Lower leg skin (tissue), 4 donors: ENCODE data around the gene B9D1. TPM values are rescaled to one million over a fixed set of nuclear protein-coding genes. Genes with fewer than 3 reads are reported as not detected.

Source experiments
- DNase-seq, 2 donors: peaks; one replicate each; pipeline ENCODE4 v3.0.0-alpha.2; 2019; ENCODE audit warnings: low spot score in 2 of 2
- H3K4me3 ChIP-seq: fragments of 200-600 bp; sonication (generic); 2 replicates; pipeline ENCODE4 v1.5.1; 2017; ENCODE audit warnings: mild to moderate bottlenecking, low read depth; ENCODE audit not compliant: poor library complexity, severe bottlenecking
- CTCF ChIP-seq, 3 donors: fragments of 450-650 bp; IDR thresholded peaks; one replicate each; pipeline ENCODE4 v1.5.1; 2016; ENCODE audit warnings: antibody characterized with exemption in 3 of 3, mild to moderate bottlenecking in 3 of 3, moderate library complexity in 2 of 3
- POLR2A ChIP-seq, 2 donors: fragments of 450-650 bp; IDR thresholded peaks; one replicate each; pipeline ENCODE4 v1.6.1; 2016 to 2017; ENCODE audit warnings: antibody characterized with exemption in 2 of 2, mild to moderate bottlenecking in 1 of 2, moderate library complexity in 1 of 2
- WGBS, 2 donors: methylation state at CpG; one replicate each; pipeline ENCODE4 v1.1.5; 2018; 5-methylcytosine and 5-hydroxymethylcytosine counted together
- intact Hi-C: fragments of 100-400 bp; cut with DNase I; formaldehyde crosslinking; loops from one replicate; pipeline ENCODE4 v1.15.0; 2023; ENCODE audit warnings: low total_unique reads
- total RNA-seq, 4 donors: library from RNA; depleted of rRNA; stranded (reverse); fragments of >200 nt; gene quantifications; one replicate each; pipeline ENCODE4 v1.1.0, GENCODE V29; 2016

The B9D1 gene
- total RNA-seq, 4 donors from 2014 or later: 2.4 to 24.5 (median 19.5) TPM

DNA sequence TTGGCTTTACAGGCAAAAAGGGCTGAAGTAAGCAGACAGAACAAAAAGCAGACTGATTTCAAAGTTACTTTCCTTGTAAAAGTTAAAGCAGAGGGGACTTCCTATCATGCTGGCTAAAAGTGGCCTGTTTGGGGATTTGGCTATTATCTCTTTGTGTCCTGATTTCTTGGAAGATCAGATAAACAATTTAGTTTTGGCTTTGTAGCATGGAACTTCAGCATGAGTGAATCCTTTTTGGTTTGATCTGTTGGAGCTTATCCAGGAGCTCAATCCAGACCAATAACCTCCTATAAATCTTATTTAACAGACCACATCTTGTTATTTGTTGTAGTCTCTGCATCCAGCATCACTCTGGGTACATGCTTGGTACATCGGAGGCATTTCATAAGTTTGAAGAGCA lies 39.6 kb upstream of the B9D1 start:
- WGBS, 2 donors: 65 to 81% methylated on average over 1 of the region's 1 CpG
- DNase-seq: no peak
- TF ChIP-seq POLR2A (IDR thresholded peaks at IDR 0.05): no peak
- no peak overlapping the region for H3K4me3 ChIP-seq
- intact Hi-C loops: no loop called here

DNA sequence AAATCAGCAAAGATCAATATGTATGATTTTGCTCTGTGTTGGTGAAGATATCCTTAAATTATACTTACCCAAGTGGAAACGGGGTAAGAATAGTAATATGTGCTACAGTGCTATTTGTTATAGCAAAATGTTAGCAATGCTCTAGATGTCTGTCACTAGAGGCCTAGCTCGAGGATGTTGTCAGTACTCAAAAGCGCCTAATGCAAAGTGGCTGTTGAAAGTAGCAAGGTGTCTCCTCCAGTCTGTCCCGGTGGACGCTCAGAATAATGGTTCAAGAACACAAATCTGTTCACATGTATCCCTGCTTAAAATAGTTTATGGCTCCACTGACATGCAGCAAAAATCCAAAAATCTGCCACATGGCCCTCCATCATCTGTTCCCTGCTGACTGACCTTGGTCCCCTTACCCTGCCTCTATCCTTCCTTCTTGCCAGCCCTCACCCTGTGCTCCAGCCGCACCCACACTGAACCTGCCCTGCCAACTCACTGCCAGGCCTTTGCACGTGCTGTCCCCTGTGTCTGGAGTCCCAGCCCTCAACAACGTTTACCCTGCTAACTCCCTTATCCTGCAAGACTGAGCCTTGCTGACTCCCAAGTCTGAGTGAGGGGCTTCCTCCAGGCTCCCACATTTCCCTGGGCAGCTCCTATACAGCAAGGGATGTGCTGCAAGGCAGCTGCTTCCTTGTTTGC lies 38.9 kb upstream of the B9D1 start:
- TF ChIP-seq POLR2A (IDR thresholded peaks at IDR 0.05) (no peak), CTCF (IDR thresholded peaks at IDR 0.05) (no peak)
- no peak overlapping the region for H3K4me3 ChIP-seq
- 73 to 79% methylated on average over 8 of the region's 8 CpGs for WGBS, 2 donors
- peak in 1 of 2 donors; percentile 72 for DNase-seq
- intact Hi-C loops: no loop called here

DNA sequence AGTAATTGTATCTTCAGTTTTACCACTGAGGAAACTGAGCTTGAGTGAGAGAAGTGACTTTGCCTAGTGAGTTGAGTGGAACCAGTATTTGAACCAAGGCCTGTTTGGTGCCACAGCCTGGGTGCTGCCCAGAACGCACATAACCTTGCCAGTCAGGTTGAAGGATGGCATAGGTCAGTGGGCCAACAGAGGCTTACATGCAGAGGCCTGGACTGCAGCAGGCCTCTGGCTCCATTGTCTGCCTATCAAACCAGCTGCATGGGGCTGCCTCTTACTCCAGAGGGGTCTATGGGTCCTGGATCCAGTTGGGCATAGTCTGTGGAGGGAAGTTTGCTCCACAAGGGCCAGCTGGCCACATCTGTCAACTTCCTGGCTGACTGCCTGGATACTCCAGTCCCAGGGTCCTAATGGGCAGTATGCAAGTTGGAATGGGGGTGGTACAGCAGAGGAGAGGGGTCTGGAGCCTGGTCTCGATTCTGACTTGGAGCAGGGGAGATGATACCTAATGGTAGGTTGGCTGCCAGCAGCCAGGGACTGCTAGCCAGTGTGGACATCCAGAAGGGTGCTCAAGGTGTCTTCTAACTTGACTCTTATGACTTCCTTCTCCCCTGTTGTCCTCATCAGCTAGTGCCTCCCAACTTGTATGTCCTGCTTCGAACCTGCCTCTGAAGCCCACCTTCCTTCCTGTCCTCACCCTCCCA lies 37.4 kb upstream of the B9D1 start:
- 88 to 96% methylated on average over 3 of the region's 3 CpGs for WGBS, 2 donors
- intact Hi-C loops: no loop called here
- TF ChIP-seq POLR2A (IDR thresholded peaks at IDR 0.05) (no peak), CTCF (IDR thresholded peaks at IDR 0.05) (no peak)
- DNase-seq: peak in 1 of 2 donors; percentile 66
- H3K4me3 ChIP-seq: no peak overlapping the region

GRCh38 chr17:19398301-19399181 lies 36.0 kb upstream of the B9D1 start:
- no peak overlapping the region for H3K4me3 ChIP-seq
- 58 to 61% methylated on average over 2 of the region's 2 CpGs for WGBS, 2 donors
- TF ChIP-seq POLR2A (IDR thresholded peaks at IDR 0.05) (no peak), CTCF (IDR thresholded peaks at IDR 0.05) (no peak)
- peak; percentile 74 to 94 for DNase-seq
- intact Hi-C loops: no loop called here

GRCh38 chr17:19397556-19398041 lies 35.1 kb upstream of the B9D1 start:
- peak in 1 of 2 donors; percentile 83 for DNase-seq
- 47 to 56% methylated on average over 5 to 6 of the region's 6 CpGs for WGBS, 2 donors
- H3K4me3 ChIP-seq: no peak overlapping the region
- intact Hi-C loops: no loop called here
- TF ChIP-seq POLR2A (IDR thresholded peaks at IDR 0.05) (no peak), CTCF (IDR thresholded peaks at IDR 0.05) (no peak)

GRCh38 chr17:19392303-19392702 lies 29.8 kb upstream of the B9D1 start:
- intact Hi-C loops: no loop called here
- H3K4me3 ChIP-seq: no peak overlapping the region
- TF ChIP-seq CTCF (IDR thresholded peaks at IDR 0.05): no peak
- no peak for TF ChIP-seq POLR2A (IDR thresholded peaks at IDR 0.05)
- peak in 1 of 2 donors; percentile 84 for DNase-seq
- 78 to 79% methylated on average over 7 of the region's 7 CpGs for WGBS, 2 donors
